NCI-H1417 (cell line): ENCODE results near the gene KCNH4.
"Not testable (repeated sequence)": the region's sequence is repeated elsewhere in the genome, so short reads cannot be mapped to it uniquely, and the experiment has no call there.

Experiments
- DNase-seq, 3 experiments: peaks; one replicate each; lab custom pipeline; 2025; lab: John Stamatoyannopoulos, UW

Gene KCNH4

DNA sequence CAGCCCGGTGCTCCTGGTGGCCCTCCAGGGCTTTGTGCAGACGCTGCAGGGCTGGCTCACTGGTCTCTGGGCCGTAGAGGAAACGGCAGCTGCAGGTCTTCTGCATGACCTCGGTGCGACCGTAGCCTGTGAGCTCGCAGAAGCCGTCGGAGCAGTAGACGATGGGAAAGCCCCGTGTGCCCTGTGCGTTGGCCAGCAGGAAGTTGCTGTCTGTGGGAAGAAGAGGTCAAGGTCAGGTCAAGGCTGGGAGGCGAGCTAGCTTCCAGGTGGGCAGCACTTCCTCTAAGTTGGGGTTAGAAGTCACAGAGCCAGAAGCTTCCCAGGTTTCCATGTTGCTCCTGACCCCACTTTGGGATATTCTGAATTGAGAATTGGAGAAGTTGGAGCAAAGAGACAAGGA is 2.1 kb downstream of the KCNH4 start:
- no peak for DNase-seq

- no peak for DNase-seq
These were observed 3.3 kb downstream of the KCNH4 start for GRCh38 chr17:42177684-42178083.

DNA sequence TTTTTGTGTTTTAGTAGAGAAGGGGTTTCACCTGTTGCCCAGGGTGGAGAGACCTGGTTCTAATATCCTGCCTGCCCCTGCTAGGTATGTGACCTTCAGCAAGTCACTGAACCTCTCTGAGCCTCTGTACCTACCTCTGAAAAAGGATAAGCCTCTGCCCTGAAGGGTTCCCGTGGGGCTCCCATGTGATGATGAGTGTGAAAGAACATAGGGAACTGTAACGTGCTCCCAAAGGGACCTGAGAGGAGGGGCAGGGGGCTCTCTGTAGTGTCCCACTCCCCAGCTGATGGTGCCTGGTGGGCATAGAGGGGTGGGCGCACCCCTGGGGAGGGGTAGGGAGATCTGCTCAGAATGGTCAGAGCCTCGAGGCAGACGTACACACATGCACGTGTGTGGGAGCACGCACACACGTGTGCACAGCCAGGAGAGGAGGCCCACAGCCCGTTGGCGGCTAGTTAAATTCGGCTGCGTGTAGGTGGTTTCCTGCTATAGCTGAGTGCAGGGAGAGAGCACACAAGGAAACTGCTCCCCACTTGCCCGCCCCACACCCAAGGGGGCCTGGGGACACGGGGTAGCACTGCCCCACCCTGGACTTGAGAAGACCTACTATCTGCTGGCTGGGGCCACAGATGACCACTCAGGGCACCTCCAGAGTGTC is 6.7 kb downstream of the KCNH4 start:
- no peak for DNase-seq

- DNase-seq, result no peak
These were observed 9.1 kb downstream of the KCNH4 start for GRCh38 chr17:42171831-42172230.

- DNase-seq, result no peak
These were observed 11.6 kb downstream of the KCNH4 start for GRCh38 chr17:42169351-42169750.

DNA sequence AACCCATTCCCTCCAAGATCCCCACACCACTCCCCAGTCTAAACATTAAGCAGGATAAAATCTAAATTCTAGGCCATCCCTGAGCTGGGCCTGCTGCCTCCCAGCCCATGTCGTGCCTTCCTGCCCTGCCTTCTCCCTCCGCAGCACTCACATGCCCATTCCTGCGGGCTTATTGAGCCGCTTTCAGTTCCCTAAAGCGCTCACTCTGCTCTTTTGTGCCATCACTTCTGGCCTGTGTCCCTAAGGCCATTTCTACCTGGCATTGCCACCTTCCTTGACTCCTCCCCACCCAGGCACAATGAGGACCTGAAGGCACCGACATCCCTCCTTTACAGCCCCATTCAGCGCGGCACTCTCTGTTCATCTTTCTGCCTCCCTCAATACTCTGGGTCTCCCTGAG is 13.1 kb downstream of the KCNH4 start:
- DNase-seq, result no peak

DNA sequence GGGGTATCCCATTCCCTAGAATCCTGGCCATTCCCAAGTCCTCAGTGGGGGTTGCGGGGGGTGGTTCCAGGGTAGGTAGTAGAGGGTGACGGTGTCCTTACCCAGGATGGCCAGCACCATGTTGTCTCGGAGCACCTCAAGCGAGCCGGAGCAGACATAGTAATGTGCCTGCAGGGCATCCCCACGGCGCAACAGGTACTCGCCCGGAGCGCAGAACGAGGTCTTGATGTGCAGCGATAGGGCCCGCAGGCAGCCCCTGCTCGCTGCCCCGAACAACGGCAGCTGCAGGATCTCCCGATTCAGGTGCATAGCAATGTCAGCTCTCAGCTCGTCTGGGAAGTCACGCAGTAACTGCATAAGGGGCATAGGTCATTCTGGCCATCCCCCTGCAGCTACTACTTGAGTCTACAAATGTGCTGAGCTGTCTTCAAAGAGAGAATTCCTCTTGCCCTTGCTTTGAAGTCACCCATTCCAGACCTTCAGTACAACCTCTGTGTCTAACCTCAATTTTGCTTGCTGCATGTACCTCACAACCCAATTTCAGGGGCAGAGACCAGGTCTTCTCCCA is 14.7 kb downstream of the KCNH4 start:
- DNase-seq, result no peak

GRCh38 chr17:42165751-42166150 is 15.2 kb downstream of the KCNH4 start:
- DNase-seq, result no peak

DNA sequence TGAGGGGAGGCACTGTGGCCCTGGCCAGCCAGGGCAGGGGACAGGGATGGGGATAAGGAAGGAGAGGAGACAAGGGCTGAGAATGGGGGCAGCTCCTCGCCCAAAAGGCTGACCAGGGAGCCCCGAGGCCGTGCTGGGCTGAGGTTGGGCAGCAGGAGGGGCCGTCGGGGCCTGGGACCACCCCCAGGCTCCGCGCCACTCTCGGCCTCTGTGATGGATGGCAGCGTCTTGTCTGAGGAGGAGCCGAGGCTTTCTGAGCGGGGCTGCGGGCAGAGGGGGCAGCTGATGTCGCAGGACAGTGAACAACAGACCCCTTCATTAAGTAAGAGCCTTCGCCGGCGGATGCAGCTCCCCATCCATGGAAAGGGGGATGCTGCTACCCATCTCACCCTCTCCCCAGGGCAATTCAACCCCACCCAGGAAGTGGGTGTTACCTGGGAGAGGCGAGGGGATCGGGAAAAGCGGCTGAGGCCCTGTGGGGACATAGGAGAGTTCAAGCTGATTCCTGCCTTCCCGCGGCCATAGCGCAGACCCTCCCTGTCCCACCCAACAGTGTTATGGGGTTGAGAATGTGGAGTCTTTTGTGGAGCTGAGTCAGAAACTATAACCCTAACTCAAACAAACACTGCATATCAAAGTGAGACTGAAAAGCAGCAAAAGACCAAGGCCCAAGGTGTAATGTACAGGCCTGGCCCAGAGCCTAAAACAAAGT is 17.1 kb downstream of the KCNH4 start:
- DNase-seq, result no peak

- no peak for DNase-seq
These were observed 17.8 kb downstream of the KCNH4 start for GRCh38 chr17:42163113-42163512.

DNA sequence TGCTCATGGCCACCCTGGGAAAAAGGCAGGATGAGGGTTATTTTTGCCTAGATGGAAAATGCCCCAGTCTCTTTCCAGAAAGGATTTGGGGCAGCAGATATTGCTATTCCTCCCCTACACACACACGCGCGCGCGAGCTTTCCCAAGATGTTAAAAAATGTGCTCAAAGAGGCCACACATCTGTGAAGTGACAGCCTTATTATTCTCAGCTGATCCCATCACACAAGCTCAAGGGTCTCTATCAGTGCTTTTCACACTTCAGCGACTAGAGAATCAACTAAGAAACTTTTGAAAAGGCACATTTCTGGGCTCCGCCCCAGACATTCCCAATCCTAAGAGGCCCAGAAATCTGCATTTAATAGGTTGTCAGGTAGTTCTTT is 20.4 kb downstream of the KCNH4 start:
- DNase-seq, result no peak

DNA sequence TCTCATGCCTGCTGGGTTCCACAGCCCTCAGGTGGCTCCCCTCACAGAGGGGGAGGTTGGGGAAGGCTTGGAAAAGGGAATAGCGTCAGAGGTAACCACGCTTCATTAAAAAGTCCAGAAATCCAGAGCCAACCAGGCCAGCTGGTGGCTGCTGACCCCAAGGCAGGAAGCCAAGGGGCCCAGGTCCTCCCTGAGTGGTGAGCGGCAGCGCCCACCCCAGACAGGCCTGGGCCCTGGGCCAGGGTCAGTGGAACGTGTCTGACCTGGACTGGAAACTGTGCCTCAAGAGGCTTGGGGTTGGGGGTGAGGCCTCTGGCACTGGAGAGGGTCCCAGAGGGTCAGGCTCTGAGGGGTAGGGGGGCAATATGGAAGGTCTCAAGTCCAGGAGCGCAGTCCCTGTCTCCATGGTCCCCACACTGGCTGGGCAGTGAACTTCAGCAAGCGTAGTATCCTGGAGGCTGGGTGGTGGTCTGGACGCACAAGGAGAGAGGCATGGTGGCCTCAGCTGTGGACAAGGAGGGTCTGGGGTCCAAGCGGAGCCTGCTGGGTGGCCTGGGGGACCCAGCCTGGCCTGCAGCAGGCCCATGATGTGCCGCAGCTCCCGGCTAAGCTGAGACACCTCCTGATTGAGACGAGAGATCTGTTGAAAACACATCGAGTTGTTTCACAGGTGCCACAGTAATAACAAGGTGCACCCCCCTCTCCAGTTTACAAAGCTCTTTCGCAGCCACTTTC is 21.0 kb downstream of the KCNH4 start:
- DNase-seq, result no peak

DNA sequence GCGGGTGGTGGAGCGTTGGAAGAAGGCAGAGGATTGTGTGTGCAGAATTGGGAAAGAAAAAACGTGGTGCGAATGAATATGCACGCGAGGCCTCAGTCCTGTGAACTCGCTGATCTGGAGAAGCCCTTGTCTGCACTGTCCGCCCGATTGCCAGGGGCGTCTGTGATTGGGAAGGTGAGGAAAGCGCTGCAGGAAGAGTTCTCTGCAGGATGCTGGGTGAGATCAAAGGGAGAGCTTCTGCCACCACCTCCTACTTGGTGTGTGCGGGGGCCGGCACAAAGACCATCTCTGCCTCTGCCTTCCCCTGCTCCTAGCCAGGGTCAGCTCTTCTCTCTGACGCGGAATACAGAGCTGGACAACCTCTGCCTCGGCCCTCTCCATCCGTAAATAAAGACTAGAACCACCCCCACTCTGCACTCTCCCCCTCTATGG is 25.3 kb downstream of the KCNH4 start:
- peak in 1 of 3 experiments; percentile 46 for DNase-seq

DNA sequence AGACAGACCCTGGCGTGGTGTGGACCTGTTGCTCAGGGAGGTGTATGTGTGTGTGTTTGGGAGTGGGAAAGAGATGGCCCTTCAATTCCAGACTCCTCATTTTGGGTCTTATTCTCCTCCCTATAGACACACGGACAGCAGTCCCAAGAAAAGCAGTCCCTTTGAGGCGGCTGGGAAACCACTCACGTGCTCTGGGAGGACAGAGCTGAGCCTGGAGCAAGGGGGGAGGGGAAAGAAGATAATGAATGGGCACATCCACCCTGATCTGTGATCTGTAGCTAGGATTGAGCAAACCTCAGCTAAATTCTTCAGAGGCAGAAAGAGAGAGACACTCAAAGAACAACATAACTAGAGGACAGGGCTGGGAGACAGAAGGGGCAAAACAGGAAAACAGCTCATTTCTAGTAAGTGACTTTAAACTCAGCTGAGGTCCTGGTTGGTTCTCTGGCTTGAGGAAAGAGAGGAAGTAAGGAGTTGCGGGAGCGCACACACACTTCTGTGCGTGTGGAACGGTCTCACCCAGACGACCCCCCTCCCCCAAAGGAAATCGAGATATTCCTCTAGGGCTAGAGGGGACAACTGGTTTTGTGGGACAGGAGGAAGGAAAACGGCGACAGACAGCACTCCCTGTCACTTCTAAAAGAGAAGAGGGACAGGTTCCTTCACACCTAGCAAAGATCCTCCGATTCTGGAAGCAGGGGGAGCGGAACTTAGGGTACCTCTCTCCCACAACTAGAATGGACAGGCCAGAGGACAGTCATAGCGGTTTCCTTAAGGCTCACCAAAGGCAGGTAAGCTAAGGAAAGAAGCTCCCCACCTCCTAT is 26.8 kb downstream of the KCNH4 start:
- peak in 1 of 3 experiments; percentile 44 for DNase-seq

DNA sequence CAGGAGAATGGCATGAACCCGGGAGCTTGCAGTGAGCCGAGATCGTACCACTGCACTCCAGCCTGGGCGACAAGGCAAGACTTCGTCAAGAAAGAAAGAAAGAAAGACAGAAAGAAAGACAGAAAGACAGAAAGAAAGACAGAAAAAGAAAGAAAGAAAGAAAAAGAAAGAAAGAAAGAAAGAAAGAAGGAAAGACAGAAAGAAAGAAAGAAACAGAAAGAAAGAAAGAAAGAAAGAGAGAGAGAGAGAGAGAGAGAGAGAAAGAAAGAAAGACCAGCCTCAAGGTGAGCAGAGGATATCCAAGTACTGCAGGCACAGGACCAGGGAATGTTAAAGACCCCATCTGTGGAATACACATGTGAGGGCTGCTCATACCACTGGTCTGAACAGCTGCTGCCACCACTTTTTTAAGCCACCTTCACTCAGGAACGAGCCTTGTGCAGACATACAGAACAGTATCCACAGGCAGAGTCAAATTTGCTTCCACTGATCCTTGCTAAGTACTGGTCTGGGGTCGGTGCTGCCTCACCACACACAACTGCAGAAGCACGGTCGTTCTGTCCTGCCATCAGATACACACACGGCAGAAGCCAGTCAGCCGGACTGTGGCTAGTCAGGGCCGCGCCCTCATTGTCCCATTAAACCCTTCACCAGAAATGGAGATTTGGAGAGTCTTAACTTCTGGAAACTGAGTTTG is 33.9 kb downstream of the KCNH4 start:
- no peak for DNase-seq

DNA sequence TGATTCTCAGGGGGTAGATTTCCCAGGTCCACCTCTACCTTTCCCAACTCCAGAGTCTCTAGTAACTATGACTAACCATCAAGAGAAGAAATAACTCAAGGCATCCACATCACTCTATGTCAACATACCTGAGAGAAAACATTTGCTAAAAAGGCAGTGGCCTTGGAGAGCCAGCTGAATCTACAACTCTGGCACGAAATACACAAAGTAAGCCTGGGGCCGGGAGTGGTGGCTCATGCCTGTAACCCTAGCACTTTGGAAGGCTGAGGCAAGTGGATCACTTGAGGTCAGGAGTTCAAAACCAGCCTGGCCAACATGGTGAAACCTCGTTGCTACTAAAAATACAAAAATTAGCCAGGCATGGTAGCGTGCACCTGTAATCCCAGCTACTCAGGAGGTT is 37.8 kb downstream of the KCNH4 start:
- DNase-seq, result not testable (repeated sequence)

DNA sequence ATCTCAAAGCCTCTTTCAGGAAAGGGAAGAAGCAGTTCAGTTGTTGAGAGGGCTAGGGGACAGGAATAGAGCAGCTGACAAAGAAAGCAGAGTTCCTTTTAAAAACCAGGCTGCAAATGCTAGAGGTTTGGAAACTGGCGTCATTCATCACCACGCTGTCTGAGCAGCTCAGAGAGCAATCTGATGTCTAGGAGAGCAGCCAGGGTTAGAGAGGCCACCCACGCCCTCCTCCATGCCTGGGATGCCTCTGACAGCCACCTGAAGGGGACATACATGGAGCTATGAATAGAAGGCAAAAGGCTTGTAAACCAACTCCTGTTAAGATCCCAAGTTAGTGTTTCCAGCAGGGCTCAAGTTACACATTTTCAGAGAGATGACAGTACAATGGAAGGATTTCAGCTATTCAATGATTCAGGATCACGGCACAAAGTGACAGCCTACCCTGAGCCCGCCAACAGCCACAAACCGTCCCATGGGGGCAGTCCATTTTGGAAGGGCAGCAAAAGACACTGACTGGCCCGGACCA is 38.5 kb downstream of the KCNH4 start:
- no peak for DNase-seq

DNA sequence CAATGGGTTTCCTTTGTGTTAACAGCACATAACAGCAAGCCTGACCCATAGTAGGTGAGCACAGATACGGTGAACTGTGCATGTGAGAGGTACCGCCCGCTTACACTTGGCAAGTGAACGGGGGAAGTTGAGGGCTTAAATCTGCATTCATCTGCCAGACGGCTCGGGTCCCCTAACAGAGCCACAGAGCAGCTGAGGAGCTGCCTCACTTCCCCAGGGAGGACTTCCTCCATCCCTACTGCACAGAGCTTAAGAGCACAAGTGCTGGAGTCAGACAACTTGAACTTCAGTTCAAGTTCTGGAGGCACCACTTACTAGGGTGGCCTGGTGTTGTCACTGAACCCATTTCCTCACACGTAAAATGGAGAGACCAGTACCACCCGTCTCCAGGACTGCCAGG is 39.6 kb downstream of the KCNH4 start:
- no peak for DNase-seq

DNA sequence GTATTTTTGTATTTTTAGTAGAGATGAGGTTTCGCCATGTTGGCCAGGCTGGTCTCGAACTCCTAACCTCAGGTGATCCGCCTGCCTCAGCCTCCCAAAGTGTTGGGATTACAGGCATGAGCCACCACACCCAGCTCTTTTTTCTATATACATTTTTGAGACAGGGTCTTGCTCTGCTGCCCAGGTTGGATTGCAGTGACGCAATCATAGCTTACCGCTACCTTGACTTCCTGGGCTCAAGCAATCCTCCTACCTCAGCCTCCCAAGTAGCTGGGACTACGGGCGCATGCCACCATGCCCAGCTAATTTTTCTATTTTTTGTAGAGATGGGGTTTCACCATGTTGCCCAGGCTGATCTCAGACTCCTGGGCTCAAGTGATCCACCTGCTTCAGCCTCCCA is 40.3 kb downstream of the KCNH4 start:
- DNase-seq, result not testable (repeated sequence)

GRCh38 chr17:42138749-42139492 is 42.0 kb downstream of the KCNH4 start:
- DNase-seq, result no peak
